Measurements from ENCODE around the gene THSD7A.

THSD7A gene

GRCh38 chr7:11714676-11715075 lies 117.3 kb downstream of the THSD7A start:
- Histone ChIP-seq H3K4me1 (ENCODE audit: control insufficient read depth, insufficient read depth, low read length) (no peaks in the 10 kb centered on the region), H3K27me3 (ENCODE audit: control insufficient read depth, insufficient read depth, low read length) (no peaks in the 10 kb centered on the region), H3K4me3 (ENCODE audit: low read depth, low read length) (no peak overlapping the region)

GRCh38 chr7:11714205-11714604 lies 117.8 kb downstream of the THSD7A start:
- H3K27me3 ChIP-seq (ENCODE audit: control insufficient read depth, insufficient read depth, low read length) = no peaks in the 10 kb centered on the region
- no peaks in the 10 kb centered on the region for H3K9me3 ChIP-seq (ENCODE audit: control insufficient read depth, insufficient read depth, low read length)
- H3K36me3 ChIP-seq (ENCODE audit: control insufficient read depth, insufficient read depth, low read length) = no peaks in the 10 kb centered on the region
- H3K9ac ChIP-seq (ENCODE audit: low read depth, low read length) = no peak overlapping the region
- no peak overlapping the region for H3K4me3 ChIP-seq (ENCODE audit: low read depth, low read length)
- H3K4me1 ChIP-seq (ENCODE audit: control insufficient read depth, insufficient read depth, low read length) = no peaks in the 10 kb centered on the region

More at GRCh38 chr7:11714676-11715075, 117.3 kb downstream of the THSD7A start:
- H3K9ac ChIP-seq (ENCODE audit: low read depth, low read length) = no peak overlapping the region
- no peaks in the 10 kb centered on the region for H3K9me3 ChIP-seq (ENCODE audit: control insufficient read depth, insufficient read depth, low read length)
- H3K36me3 ChIP-seq (ENCODE audit: control insufficient read depth, insufficient read depth, low read length) = no peaks in the 10 kb centered on the region

GRCh38 chr7:11713352-11713751 lies 118.6 kb downstream of the THSD7A start:
- no peaks in the 10 kb centered on the region for H3K36me3 ChIP-seq (ENCODE audit: control insufficient read depth, insufficient read depth, low read length)
- H3K9ac ChIP-seq (ENCODE audit: low read depth, low read length) = no peak overlapping the region
- no peaks in the 10 kb centered on the region for H3K4me1 ChIP-seq (ENCODE audit: control insufficient read depth, insufficient read depth, low read length)
- no peaks in the 10 kb centered on the region for H3K27me3 ChIP-seq (ENCODE audit: control insufficient read depth, insufficient read depth, low read length)
- H3K9me3 ChIP-seq (ENCODE audit: control insufficient read depth, insufficient read depth, low read length) = no peaks in the 10 kb centered on the region
- H3K4me3 ChIP-seq (ENCODE audit: low read depth, low read length) = no peak overlapping the region

GRCh38 chr7:11710377-11710776 lies 121.6 kb downstream of the THSD7A start:
- H3K9me3 ChIP-seq (ENCODE audit: control insufficient read depth, insufficient read depth, low read length) = no peaks in the 10 kb centered on the region
- no peaks in the 10 kb centered on the region for H3K27me3 ChIP-seq (ENCODE audit: control insufficient read depth, insufficient read depth, low read length)
- no peak overlapping the region for H3K9ac ChIP-seq (ENCODE audit: low read depth, low read length)
- no peaks in the 10 kb centered on the region for H3K4me1 ChIP-seq (ENCODE audit: control insufficient read depth, insufficient read depth, low read length)
- no peak overlapping the region for H3K4me3 ChIP-seq (ENCODE audit: low read depth, low read length)
- H3K36me3 ChIP-seq (ENCODE audit: control insufficient read depth, insufficient read depth, low read length) = no peaks in the 10 kb centered on the region

GRCh38 chr7:11709196-11709595 lies 122.8 kb downstream of the THSD7A start:
- Histone ChIP-seq H3K36me3 (ENCODE audit: control insufficient read depth, insufficient read depth, low read length) (no peaks in the 10 kb centered on the region), H3K4me1 (ENCODE audit: control insufficient read depth, insufficient read depth, low read length) (no peaks in the 10 kb centered on the region), H3K27me3 (ENCODE audit: control insufficient read depth, insufficient read depth, low read length) (no peaks in the 10 kb centered on the region), H3K9me3 (ENCODE audit: control insufficient read depth, insufficient read depth, low read length) (no peaks in the 10 kb centered on the region), H3K4me3 (ENCODE audit: low read depth, low read length) (no peak overlapping the region), H3K9ac (ENCODE audit: low read depth, low read length) (no peak overlapping the region)

GRCh38 chr7:11707606-11708193 lies 124.3 kb downstream of the THSD7A start:
- H3K4me3 ChIP-seq (ENCODE audit: low read depth, low read length) = no peak overlapping the region
- no peaks in the 10 kb centered on the region for H3K9me3 ChIP-seq (ENCODE audit: control insufficient read depth, insufficient read depth, low read length)
- no peaks in the 10 kb centered on the region for H3K36me3 ChIP-seq (ENCODE audit: control insufficient read depth, insufficient read depth, low read length)

GRCh38 chr7:11706666-11707605 lies 125.1 kb downstream of the THSD7A start:
- H3K4me1 ChIP-seq (ENCODE audit: control insufficient read depth, insufficient read depth, low read length) = peaks cover 1% of the 10 kb centered on the region
- no peak overlapping the region for H3K4me3 ChIP-seq (ENCODE audit: low read depth, low read length)
- H3K9ac ChIP-seq (ENCODE audit: low read depth, low read length) = no peak overlapping the region
- H3K27me3 ChIP-seq (ENCODE audit: control insufficient read depth, insufficient read depth, low read length) = no peaks in the 10 kb centered on the region
- H3K9me3 ChIP-seq (ENCODE audit: control insufficient read depth, insufficient read depth, low read length) = no peaks in the 10 kb centered on the region
- no peaks in the 10 kb centered on the region for H3K36me3 ChIP-seq (ENCODE audit: control insufficient read depth, insufficient read depth, low read length)

More at GRCh38 chr7:11707606-11708193, 124.3 kb downstream of the THSD7A start:
- H3K9ac ChIP-seq (ENCODE audit: low read depth, low read length) = no peak overlapping the region
- no peaks in the 10 kb centered on the region for H3K27me3 ChIP-seq (ENCODE audit: control insufficient read depth, insufficient read depth, low read length)
- H3K4me1 ChIP-seq (ENCODE audit: control insufficient read depth, insufficient read depth, low read length) = no peaks in the 10 kb centered on the region

- Histone ChIP-seq H3K36me3 (ENCODE audit: control insufficient read depth, insufficient read depth, low read length) (no peaks in the 10 kb centered on the region), H3K9me3 (ENCODE audit: control insufficient read depth, insufficient read depth, low read length) (no peaks in the 10 kb centered on the region)
Measured at GRCh38 chr7:11703829-11704228, 128.2 kb downstream of the THSD7A start.

GRCh38 chr7:11702938-11703337 lies 129.1 kb downstream of the THSD7A start:
- H3K36me3 ChIP-seq (ENCODE audit: control insufficient read depth, insufficient read depth, low read length) = no peaks in the 10 kb centered on the region
- H3K9ac ChIP-seq (ENCODE audit: low read depth, low read length) = no peak overlapping the region

More at GRCh38 chr7:11703829-11704228, 128.2 kb downstream of the THSD7A start:
- no peak overlapping the region for H3K4me3 ChIP-seq (ENCODE audit: low read depth, low read length)
- peaks cover 3% of the 10 kb centered on the region for H3K4me1 ChIP-seq (ENCODE audit: control insufficient read depth, insufficient read depth, low read length)
- H3K27me3 ChIP-seq (ENCODE audit: control insufficient read depth, insufficient read depth, low read length) = no peaks in the 10 kb centered on the region
- no peak overlapping the region for H3K9ac ChIP-seq (ENCODE audit: low read depth, low read length)

GRCh38 chr7:11701829-11702560 lies 130.0 kb downstream of the THSD7A start:
- H3K4me1 ChIP-seq (ENCODE audit: control insufficient read depth, insufficient read depth, low read length) = peaks cover 3% of the 10 kb centered on the region
- no peak overlapping the region for H3K4me3 ChIP-seq (ENCODE audit: low read depth, low read length)
- H3K9ac ChIP-seq (ENCODE audit: low read depth, low read length) = no peak overlapping the region
- H3K36me3 ChIP-seq (ENCODE audit: control insufficient read depth, insufficient read depth, low read length) = no peaks in the 10 kb centered on the region
- no peaks in the 10 kb centered on the region for H3K27me3 ChIP-seq (ENCODE audit: control insufficient read depth, insufficient read depth, low read length)
- no peaks in the 10 kb centered on the region for H3K9me3 ChIP-seq (ENCODE audit: control insufficient read depth, insufficient read depth, low read length)

More at GRCh38 chr7:11702938-11703337, 129.1 kb downstream of the THSD7A start:
- H3K27me3 ChIP-seq (ENCODE audit: control insufficient read depth, insufficient read depth, low read length) = no peaks in the 10 kb centered on the region
- no peak overlapping the region for H3K4me3 ChIP-seq (ENCODE audit: low read depth, low read length)
- H3K4me1 ChIP-seq (ENCODE audit: control insufficient read depth, insufficient read depth, low read length) = peaks cover 3% of the 10 kb centered on the region
- no peaks in the 10 kb centered on the region for H3K9me3 ChIP-seq (ENCODE audit: control insufficient read depth, insufficient read depth, low read length)

- no peaks in the 10 kb centered on the region for H3K27me3 ChIP-seq (ENCODE audit: control insufficient read depth, insufficient read depth, low read length)
- no peaks in the 10 kb centered on the region for H3K9me3 ChIP-seq (ENCODE audit: control insufficient read depth, insufficient read depth, low read length)
- no peak overlapping the region for H3K9ac ChIP-seq (ENCODE audit: low read depth, low read length)
- no peaks in the 10 kb centered on the region for H3K36me3 ChIP-seq (ENCODE audit: control insufficient read depth, insufficient read depth, low read length)
- peaks cover 3% of the 10 kb centered on the region for H3K4me1 ChIP-seq (ENCODE audit: control insufficient read depth, insufficient read depth, low read length)
- H3K4me3 ChIP-seq (ENCODE audit: low read depth, low read length) = no peak overlapping the region
Measured at GRCh38 chr7:11699666-11700065, 132.3 kb downstream of the THSD7A start.
